NCI-H748 (cell line): ENCODE measurements around the gene KNDC1.

Experiments used
- DNase-seq: peaks from one replicate; lab custom pipeline; 2025; ENCODE audit not compliant: unreplicated experiment; lab: John Stamatoyannopoulos, UW

Gene KNDC1

DNA sequence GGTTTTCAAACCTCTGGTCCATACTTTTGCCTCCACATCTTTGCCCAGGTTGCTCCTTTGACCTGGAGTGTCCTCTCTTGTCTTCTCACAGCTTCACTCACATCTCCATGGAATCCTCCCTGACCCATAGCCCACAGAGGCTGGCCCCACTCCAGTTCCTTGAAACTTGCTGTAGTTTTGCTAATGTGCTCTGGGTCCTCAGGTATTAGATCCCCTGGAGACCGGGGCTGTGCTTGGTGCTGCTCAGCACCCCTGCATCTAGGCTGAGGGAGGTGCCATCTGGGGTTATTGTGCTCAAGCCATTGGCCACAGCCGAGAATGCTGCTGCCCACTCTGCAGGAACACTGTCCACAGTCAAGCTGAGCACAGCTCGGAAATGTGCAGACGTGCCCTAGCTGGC, 16.5 kb downstream of the KNDC1 start:
- DNase-seq = no peak

GRCh38 chr10:133177380-133178157, 17.6 kb downstream of the KNDC1 start:
- DNase-seq = no peak

DNA sequence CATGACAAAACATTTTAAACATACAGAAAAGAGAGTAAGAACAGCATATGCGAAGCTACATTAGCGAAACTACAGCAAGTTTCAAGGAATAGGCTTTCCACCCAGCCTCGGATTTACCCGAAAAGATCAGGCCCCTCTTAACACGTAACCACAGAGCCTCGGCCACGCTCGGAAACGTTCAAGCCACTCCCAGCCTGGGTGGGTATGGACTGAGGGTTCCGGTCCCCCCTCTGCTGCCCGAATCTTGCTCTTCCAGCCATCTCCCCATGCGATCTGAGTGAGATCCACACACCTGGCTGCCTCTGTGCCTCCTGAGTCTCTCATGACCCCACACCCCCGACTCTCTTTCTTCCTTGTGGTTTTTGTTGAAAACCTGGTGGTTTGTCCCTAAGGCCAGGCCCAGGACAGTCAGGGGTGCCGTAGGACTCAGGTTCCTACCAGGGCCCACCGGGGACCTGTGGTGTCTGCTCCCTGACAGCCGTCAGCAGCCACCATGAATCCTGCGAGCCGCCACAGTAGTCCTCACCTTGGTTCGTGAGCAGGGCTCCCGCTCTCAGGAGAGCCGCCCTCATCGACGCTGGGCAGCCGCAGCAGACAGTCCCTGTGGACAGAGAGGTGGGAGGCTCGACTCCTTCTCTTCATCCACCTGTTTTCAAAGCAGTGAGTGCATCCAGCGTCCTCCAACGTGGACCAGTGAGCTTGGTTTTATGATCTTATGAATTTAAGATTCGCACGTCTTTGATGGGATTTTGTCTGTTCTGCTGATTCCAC, 18.5 kb downstream of the KNDC1 start:
- DNase-seq = no peak

DNA sequence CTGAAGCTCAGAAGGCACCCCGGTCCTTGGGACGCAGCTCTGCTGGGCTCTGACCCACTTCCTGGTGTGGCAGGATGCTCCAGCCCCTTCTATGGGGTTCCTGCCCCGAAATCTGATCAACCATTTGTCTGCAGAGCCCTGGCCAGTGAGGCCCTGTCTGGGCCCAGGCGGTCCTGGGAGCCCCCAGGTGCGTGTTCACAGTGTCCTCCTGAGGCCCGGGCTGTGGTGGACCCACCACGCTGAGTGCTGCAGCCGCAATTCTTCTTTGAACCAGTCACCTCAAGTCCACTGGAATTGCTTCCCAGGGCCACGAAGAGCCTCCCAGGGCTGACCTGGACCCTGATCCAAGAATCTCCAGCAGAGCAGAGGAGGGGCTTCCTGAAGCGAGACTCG, 19.1 kb downstream of the KNDC1 start:
- no peak for DNase-seq

GRCh38 chr10:133179651-133180050, 19.6 kb downstream of the KNDC1 start:
- no peak for DNase-seq

GRCh38 chr10:133180192-133180964, 20.4 kb downstream of the KNDC1 start:
- DNase-seq = no peak

DNA sequence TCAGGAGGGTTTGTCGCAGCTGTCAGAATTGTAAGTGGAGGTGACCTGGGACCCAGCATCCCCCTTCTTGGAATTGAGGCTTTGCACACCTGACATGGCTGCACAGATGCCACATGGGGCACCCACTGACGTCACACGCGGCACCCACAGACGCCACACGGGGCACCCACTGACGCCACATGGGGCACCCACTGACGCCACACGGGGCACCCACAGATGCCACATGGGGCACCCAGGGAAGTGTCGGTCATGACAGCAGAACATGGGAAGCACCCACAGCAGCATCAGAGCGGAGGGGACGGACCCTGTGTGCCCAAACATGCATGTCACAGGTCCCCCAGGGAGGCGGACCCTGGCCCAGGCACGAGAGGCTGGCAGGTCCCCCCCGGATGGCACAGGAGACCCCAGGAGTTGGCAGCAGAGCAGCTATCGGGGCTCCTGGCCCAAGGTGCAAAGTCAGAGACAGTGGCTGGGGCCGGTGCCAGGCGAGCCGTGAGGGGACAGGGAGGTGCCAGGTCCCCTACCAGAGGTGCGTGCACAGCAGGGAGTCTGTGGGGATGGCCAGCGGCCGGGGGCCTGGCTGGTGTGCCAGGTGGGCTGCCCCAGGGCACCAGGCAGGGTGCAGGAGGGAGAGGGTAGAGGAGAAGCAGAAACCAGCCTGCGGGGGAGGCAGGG, 21.1 kb downstream of the KNDC1 start:
- no peak for DNase-seq

GRCh38 chr10:133182190-133182589, 22.2 kb downstream of the KNDC1 start:
- no peak for DNase-seq

- DNase-seq = no peak
Measured at GRCh38 chr10:133182791-133183645, 23.0 kb downstream of the KNDC1 start.

DNA sequence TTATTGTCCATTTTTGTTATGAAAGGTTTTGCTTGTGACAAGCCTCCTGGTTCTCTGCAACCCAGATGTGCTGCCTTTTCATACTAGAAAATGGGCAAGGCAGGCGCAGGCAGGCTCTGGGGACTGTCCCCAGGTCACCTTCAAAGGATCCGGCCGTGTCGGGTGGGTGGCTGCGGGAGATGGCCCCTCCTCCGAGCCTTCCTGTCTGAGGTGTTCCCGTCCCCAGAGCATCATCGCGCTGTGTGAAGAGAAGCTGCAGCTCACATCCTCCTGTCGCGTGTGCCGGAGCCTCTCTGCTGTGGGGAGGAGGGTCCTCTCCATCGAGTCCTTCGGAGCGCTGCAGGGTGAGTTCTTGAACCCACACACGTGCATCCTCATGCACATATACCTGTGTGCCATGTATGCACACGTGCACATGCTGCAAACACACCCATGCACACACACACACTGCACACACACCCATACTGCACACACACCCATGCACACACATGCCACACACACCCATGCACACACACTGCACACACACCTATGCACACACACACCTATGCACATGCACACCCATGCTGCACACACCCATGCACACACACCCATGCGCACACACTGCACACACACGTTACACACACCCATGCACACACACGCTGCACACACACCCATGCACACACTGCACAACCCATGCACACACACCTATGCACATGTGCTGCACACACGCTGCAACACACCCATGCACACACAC, 23.8 kb downstream of the KNDC1 start:
- no peak for DNase-seq

DNA sequence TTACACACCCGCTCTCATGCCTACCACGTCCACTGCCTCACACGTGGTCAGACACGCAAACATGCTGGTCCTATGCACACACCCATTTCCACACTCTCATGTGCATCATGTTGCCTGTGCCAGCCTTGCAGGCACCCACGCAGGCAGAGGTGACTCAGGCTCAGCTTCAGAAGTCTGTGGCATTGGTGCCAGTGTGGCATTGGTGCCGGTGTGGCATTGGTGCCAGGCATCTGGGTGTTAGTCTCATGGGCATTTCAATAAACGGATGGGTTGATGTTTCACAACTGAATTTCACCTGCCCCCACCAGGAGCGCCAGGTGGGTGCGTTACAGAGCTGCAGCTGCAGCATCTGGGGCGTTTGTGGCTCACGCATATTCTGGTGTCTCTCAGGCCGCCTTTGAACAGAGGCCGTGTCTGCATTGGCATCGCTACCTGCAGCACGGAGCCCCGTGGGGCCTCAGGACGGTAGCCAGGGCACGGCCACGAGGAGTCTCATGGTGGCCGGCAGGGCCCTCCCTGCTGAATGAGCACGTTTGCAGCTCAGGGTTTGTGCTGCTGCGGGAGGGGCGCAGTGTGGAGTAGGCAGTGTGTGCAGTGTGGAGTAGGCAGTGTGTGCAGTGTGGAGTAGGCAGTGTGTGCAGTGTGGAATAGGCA, 24.7 kb downstream of the KNDC1 start:
- DNase-seq = no peak

DNA sequence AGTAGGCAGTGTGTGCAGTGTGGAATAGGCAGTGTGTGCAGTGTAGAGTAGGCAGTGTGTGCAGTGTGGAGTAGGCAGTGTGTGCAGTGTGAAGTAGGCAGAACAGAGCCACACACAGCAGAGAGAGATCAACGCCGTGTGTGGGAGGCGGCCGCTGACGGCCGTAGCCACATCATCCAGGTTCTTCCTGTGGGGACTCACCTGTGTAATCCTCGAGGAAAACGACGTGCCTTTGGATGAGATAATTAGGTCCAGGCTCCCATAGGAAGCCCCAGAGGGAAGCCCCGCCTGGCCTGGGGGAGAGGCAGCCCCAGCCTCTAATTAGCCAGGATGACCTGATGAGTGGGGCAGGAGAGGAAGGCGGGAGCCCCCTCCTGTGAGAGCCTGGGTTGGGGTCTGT, 25.4 kb downstream of the KNDC1 start:
- DNase-seq = no peak

- DNase-seq = no peak
Measured at GRCh38 chr10:133185916-133186315, 25.9 kb downstream of the KNDC1 start.

GRCh38 chr10:133186416-133187090, 26.5 kb downstream of the KNDC1 start:
- no peak for DNase-seq

GRCh38 chr10:133187091-133187905, 27.3 kb downstream of the KNDC1 start:
- no peak for DNase-seq

GRCh38 chr10:133187906-133188681, 28.1 kb downstream of the KNDC1 start:
- no peak for DNase-seq

DNA sequence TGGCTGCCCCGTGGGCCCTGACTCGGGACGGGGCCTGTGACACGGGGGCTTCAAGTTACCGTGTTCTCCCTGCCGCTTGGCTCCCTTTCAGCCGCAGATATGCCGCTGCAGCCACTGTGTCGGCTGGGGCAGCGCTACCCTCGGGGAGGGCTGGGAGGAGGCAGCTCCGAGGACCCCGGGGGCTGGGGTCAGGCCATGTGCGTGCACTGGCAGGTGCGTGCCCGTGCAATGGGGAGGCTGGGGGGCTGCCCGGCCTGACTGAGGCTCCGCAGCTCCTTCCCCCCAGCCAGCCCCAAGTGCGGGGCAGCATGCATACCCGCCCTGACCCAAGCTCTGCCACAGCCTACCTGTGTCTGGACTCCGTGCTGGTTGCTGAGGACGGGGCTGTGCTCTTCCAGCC, 29.2 kb downstream of the KNDC1 start:
- no peak for DNase-seq
